H9 (cell line): ENCODE results near the gene SYNC. TPM values are rescaled to one million over a fixed set of nuclear protein-coding genes. Genes with fewer than 3 reads are reported as not detected.
A peak's percentile ranks its signal among the peaks of the same experiment; 100 is the strongest.

ENCODE experiments used
- DNase-seq: peaks from one replicate; pipeline ENCODE4 v3.0.0-alpha.2; 2017
- H2AFZ ChIP-seq: one replicate; pipeline ENCODE4 v1.6.1; 2013; ENCODE audit warnings: mild to moderate bottlenecking, low read length, control low read depth, moderate library complexity
- H2AK5ac ChIP-seq: 2 replicates; pipeline ENCODE4 v1.6.1; 2013; ENCODE audit warnings: low read length, control low read depth, mixed read lengths; ENCODE audit not compliant: insufficient read length
- H2BK120ac ChIP-seq: one replicate; pipeline ENCODE4 v1.6.1; 2013; ENCODE audit warnings: low read depth, mild to moderate bottlenecking, low read length, control low read depth, inconsistent platforms; ENCODE audit not compliant: poor library complexity, severe bottlenecking
- H2BK12ac ChIP-seq: 2 replicates; pipeline ENCODE4 v1.6.1; 2013; ENCODE audit warnings: low read length, control low read depth, mixed read lengths, low read depth; ENCODE audit not compliant: insufficient read length
- H2BK15ac ChIP-seq: 2 replicates; pipeline ENCODE4 v1.6.1; 2013; ENCODE audit warnings: low read depth, low read length, control low read depth
- H2BK20ac ChIP-seq: one replicate; pipeline ENCODE4 v1.6.1; 2013; ENCODE audit warnings: low read depth, mild to moderate bottlenecking, low read length, control low read depth, inconsistent platforms; ENCODE audit not compliant: poor library complexity, severe bottlenecking
- H2BK5ac ChIP-seq: 2 replicates; pipeline ENCODE4 v1.6.1; 2013; ENCODE audit warnings: low read length, control low read depth, mixed read lengths; ENCODE audit not compliant: insufficient read length
- H3K14ac ChIP-seq: 2 replicates; pipeline ENCODE4 v1.6.1; 2013; ENCODE audit warnings: low read length, control low read depth; ENCODE audit not compliant: insufficient read depth
- H3K18ac ChIP-seq: 2 replicates; pipeline ENCODE4 v1.6.1; 2013; ENCODE audit warnings: low read depth, mild to moderate bottlenecking, mixed read lengths, low read length, control low read depth; ENCODE audit not compliant: insufficient read length
- H3K23ac ChIP-seq: 2 replicates; pipeline ENCODE4 v1.6.1; 2013; ENCODE audit warnings: low read length, control low read depth, mixed read lengths, low read depth; ENCODE audit not compliant: insufficient read length
- H3K23me2 ChIP-seq: 2 replicates; pipeline ENCODE4 v1.6.1; 2013; ENCODE audit warnings: low read depth, mild to moderate bottlenecking, mixed read lengths, low read length, control low read depth; ENCODE audit not compliant: insufficient read length, poor library complexity, severe bottlenecking
- H3K27ac ChIP-seq: 2 replicates; pipeline ENCODE4 v1.5.1; 2013; ENCODE audit warnings: low read length, control low read depth, mixed read lengths, low read depth; ENCODE audit not compliant: insufficient read length
- H3K27me3 ChIP-seq: 2 replicates; pipeline ENCODE4 v1.6.1; 2013; ENCODE audit warnings: low read length, control low read depth, inconsistent platforms; ENCODE audit not compliant: insufficient read depth
- H3K4ac ChIP-seq: 2 replicates; pipeline ENCODE4 v1.6.1; 2013; ENCODE audit warnings: low read depth, mild to moderate bottlenecking, control low read depth, inconsistent platforms, low read length, moderate library complexity
- H3K4me1 ChIP-seq: 2 replicates; pipeline ENCODE4 v1.6.1; 2013; ENCODE audit warnings: low read length, control low read depth, inconsistent platforms; ENCODE audit not compliant: insufficient read depth
- H3K4me2 ChIP-seq: 2 replicates; pipeline ENCODE4 v1.6.1; 2013; ENCODE audit warnings: low read length, control low read depth, mixed read lengths; ENCODE audit not compliant: insufficient read length, insufficient read depth
- H3K56ac ChIP-seq: 2 replicates; pipeline ENCODE4 v1.6.1; 2013; ENCODE audit warnings: low read depth, mild to moderate bottlenecking, mixed read lengths, low read length, control low read depth; ENCODE audit not compliant: insufficient read length
- H3K79me1 ChIP-seq: 2 replicates; pipeline ENCODE4 v1.6.1; 2013; ENCODE audit warnings: low read depth, mild to moderate bottlenecking, moderate library complexity, low read length, control low read depth, inconsistent platforms; ENCODE audit not compliant: insufficient read depth, poor library complexity, severe bottlenecking
- H3K79me2 ChIP-seq: 2 replicates; pipeline ENCODE4 v1.6.1; 2013; ENCODE audit warnings: low read length, control low read depth, inconsistent platforms; ENCODE audit not compliant: insufficient read depth
- H3K9ac ChIP-seq: 2 replicates; pipeline ENCODE4 v1.6.1; 2013; ENCODE audit warnings: low read length, control low read depth, mixed read lengths; ENCODE audit not compliant: insufficient read length; ENCODE audit errors: extremely low read depth
- H3K9me3 ChIP-seq: one replicate; pipeline ENCODE4 v1.6.1; 2013; ENCODE audit warnings: low read depth, low read length, inconsistent platforms; ENCODE audit not compliant: control insufficient read depth
- H3T11ph ChIP-seq: one replicate; pipeline ENCODE4 v1.6.1; 2013; ENCODE audit warnings: mild to moderate bottlenecking, low read length, control low read depth, inconsistent platforms
- H4K20me1 ChIP-seq: one replicate; pipeline ENCODE4 v1.6.1; 2013; ENCODE audit not compliant: control insufficient read depth, insufficient read length, insufficient read depth
- H4K5ac ChIP-seq: 2 replicates; pipeline ENCODE4 v1.6.1; 2013; ENCODE audit warnings: low read depth, mild to moderate bottlenecking, mixed read lengths, low read length, control low read depth; ENCODE audit not compliant: insufficient read length
- H4K8ac ChIP-seq: replicated peaks from 2 replicates; pipeline ENCODE4 v1.6.1; 2013; ENCODE audit warnings: low read length, control low read depth, mixed read lengths, low read depth; ENCODE audit not compliant: insufficient read length
- H4K91ac ChIP-seq: 2 replicates; pipeline ENCODE4 v1.6.1; 2013; ENCODE audit warnings: low read depth, mild to moderate bottlenecking, moderate library complexity, mixed read lengths, low read length, control low read depth; ENCODE audit not compliant: insufficient read length
- H3K27ac Mint-ChIP-seq, 3 experiments: 2 replicates in 2 of 3; 3 replicates in 1 of 3; pipeline ENCODE4 v1.8.0; 2020 to 2021; ENCODE audit warnings: mixed read lengths in 3 of 3, mild to moderate bottlenecking in 1 of 3, moderate library complexity in 1 of 3
- H3K27me3 Mint-ChIP-seq: 2 replicates; pipeline ENCODE4 v1.8.0; 2021; ENCODE audit warnings: low read depth, mild to moderate bottlenecking, moderate library complexity, mixed read lengths
- H3K36me3 Mint-ChIP-seq, 3 experiments: 2 replicates in 2 of 3; 3 replicates in 1 of 3; pipeline ENCODE4 v1.8.0; 2020 to 2021; ENCODE audit warnings: low read depth in 3 of 3, mixed read lengths in 3 of 3; ENCODE audit not compliant: insufficient read depth in 1 of 3
- H3K4me1 Mint-ChIP-seq, 2 experiments: 2 replicates each; pipeline ENCODE4 v1.8.0; 2020; ENCODE audit warnings: mixed read lengths in 2 of 2
- H3K4me3 Mint-ChIP-seq, 2 experiments: 2 replicates in 1 of 2; 3 replicates in 1 of 2; pipeline ENCODE4 v1.8.0; 2020 to 2021; ENCODE audit warnings: mild to moderate bottlenecking in 2 of 2, mixed read lengths in 2 of 2, moderate library complexity in 1 of 2
- H3K9me3 Mint-ChIP-seq, 2 experiments: 2 replicates in 1 of 2; 3 replicates in 1 of 2; pipeline ENCODE4 v1.8.0; 2020; ENCODE audit warnings: mild to moderate bottlenecking in 2 of 2, mixed read lengths in 2 of 2, moderate library complexity in 1 of 2
- CTCF ChIP-seq: fragments of 200-600 bp; sonication (generic); conservative IDR thresholded peaks from 3 replicates; pipeline ENCODE4 v1.8.0; 2021; ENCODE audit warnings: antibody characterized with exemption, mild to moderate bottlenecking
- WGBS: extraction: QIAGEN DNeasy Blood & Tissue Kit; methylation state at CpG from one replicate; pipeline ENCODE4 v1.1.7; 2013; ENCODE audit warnings: missing lambda C conversion rate, low lambda C conversion rate, mixed read lengths; ENCODE audit not compliant: insufficient read length; ENCODE audit errors: extremely low coverage; 5-methylcytosine and 5-hydroxymethylcytosine counted together
- total RNA-seq: library from RNA; stranded (reverse); gene quantifications from 2 replicates; pipeline ENCODE4 v1.2.1, GENCODE V29; 2021

Gene SYNC
- total RNA-seq, 1 experiment from 2014 or later: 0.15 TPM

- Mint-ChIP-seq H3K9me3 (no peaks in the 10 kb centered on the region), H3K36me3 (no peaks in the 10 kb centered on the region), H3K4me1 (peaks cover 9 to 10% of the 10 kb centered on the region in 2 experiments; a peak in 3 of 4 replicates), H3K27me3 (peaks cover 6% of the 10 kb centered on the region), H3K27ac (peak overlapping the region in 1 of 3 experiments; percentile 4; a peak in 2 of 7 replicates), H3K4me3 (no peak overlapping the region; a peak in 1 of 5 replicates)
- no peaks in the 10 kb centered on the region for H3K4me1 ChIP-seq
- H4K20me1 ChIP-seq: no peaks in the 10 kb centered on the region
- no peak overlapping the region for H3K23ac ChIP-seq
- no peak overlapping the region; the same call in 1 of the 2 replicates for H3K14ac ChIP-seq
- no peak overlapping the region for H2BK120ac ChIP-seq
- TF ChIP-seq CTCF: no peak
- no peak overlapping the region for H3K4me2 ChIP-seq
- WGBS: no CpG with 5 or more reads among the region's 17 CpGs
- H2AFZ ChIP-seq: no peak overlapping the region
- no peak overlapping the region for H4K5ac ChIP-seq
- no peaks in the 10 kb centered on the region for H3K79me2 ChIP-seq
- H3K27ac ChIP-seq: no peak overlapping the region
- no peak overlapping the region for H2BK12ac ChIP-seq
- no peak overlapping the region for H2BK15ac ChIP-seq
- no peak overlapping the region for H4K8ac ChIP-seq
- H3K56ac ChIP-seq: no peak overlapping the region
- H3K4ac ChIP-seq: no peak overlapping the region
- no peak overlapping the region for H4K91ac ChIP-seq
- H2BK5ac ChIP-seq: no peak overlapping the region
- no peak overlapping the region for H2BK20ac ChIP-seq
- no peak overlapping the region for H3K18ac ChIP-seq
- H2AK5ac ChIP-seq: no peak overlapping the region
- no peaks in the 10 kb centered on the region for H3K23me2 ChIP-seq
- no peak overlapping the region for H3T11ph ChIP-seq
- no peaks in the 10 kb centered on the region for H3K27me3 ChIP-seq
- no peaks in the 10 kb centered on the region for H3K9me3 ChIP-seq
- no peak for DNase-seq
- no peaks in the 10 kb centered on the region for H3K79me1 ChIP-seq
- no peak overlapping the region for H3K9ac ChIP-seq
Measured at GRCh38 chr1:32695098-32695904, 7.3 kb downstream of the SYNC start.
